GM18519 (cell line): Measurements from ENCODE around the gene TOX2.

ENCODE experiments used
- ATAC-seq: cut with Tn5 transposase; IDR thresholded peaks from one replicate; pipeline ENCODE4 v1.9.1; 2021; ENCODE audit warnings: mild to moderate bottlenecking, moderate library complexity; ENCODE audit not compliant: unreplicated experiment, low FRiP score

The TOX2 gene

DNA sequence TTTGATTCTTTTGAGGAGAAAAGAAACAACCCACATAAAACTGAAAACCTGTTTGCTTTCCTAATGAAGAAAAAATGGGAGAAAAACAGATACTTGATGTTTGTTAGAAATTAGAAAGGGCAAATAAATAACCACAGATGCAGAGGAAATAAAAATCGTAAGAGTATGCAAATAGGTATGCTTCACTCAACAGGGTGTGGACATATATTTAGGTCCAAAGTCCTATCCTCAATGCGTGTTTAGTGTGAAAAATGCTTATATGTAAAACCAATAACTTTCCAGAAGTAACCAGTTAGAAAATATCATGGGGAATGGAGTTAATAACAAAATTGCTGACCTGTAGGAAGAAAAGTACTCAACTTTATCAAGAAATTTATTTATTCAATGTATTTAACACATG lies 135.7 kb downstream of the TOX2 start:
- ATAC-seq = no peak

DNA sequence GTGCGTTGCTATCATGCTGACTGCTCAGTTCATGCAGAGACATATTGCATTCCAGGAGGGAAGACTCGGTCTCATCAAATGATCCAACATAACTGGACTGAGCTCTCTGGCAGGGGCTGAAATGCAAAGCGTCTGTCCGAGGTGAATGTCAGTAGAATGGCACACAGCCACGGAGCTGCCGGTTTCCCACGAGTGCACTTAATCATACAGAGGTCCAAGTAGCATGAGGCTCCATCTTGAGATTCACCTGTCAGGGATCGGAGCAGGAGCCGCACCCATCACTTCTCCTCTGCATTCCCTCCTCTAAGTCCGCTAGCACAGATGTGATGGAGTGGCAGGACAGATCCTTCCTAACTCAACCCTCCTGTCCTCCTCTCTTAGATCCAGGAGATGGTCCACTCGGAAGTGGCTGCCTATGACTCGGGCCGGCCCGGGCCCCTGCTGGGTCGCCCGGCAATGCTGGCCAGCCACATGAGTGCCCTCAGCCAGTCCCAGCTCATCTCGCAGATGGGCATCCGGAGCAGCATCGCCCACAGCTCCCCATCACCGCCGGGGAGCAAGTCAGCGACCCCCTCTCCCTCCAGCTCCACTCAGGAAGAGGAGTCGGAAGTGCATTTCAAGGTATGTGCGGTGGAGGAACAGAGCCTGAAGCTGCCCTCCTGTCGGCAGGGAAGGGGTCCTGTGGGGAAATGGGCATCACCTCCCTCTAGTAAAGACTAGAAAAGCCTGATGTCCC lies 136.4 kb downstream of the TOX2 start:
- no peak for ATAC-seq

GRCh38 chr20:44051661-44052000 lies 137.0 kb downstream of the TOX2 start:
- ATAC-seq = no peak

- no peak for ATAC-seq
Measured at GRCh38 chr20:44052166-44052565, 137.5 kb downstream of the TOX2 start.

DNA sequence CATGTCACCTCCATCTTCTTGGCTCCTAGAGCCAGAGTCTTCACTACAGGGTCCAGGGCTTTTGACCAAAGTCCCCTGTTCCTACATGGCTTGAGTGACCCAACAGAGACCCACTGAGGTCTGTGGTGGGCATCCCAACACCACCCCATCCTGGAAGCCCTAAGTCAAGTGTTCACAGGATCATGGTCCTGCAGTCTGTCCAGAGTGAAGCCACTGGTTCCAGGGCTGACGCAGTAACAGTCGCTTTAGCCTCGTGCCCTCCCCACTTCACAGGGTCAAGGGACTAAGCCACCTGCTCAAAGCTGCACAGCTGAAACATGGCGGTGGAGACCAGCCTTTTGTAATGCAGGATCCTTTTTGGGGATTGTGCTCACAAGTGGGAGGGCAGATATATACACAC lies 138.4 kb downstream of the TOX2 start:
- no peak for ATAC-seq

GRCh38 chr20:44054118-44054517 lies 139.5 kb downstream of the TOX2 start:
- ATAC-seq = no peak

GRCh38 chr20:44054849-44055248 lies 140.2 kb downstream of the TOX2 start:
- no peak for ATAC-seq

- ATAC-seq = no peak
Measured at GRCh38 chr20:44056010-44056698, 141.5 kb downstream of the TOX2 start.

GRCh38 chr20:44057698-44058675 lies 143.3 kb downstream of the TOX2 start:
- ATAC-seq = no peak

- ATAC-seq = no peak
Measured at GRCh38 chr20:44064501-44065400, 150.1 kb downstream of the TOX2 start.

GRCh38 chr20:44065401-44066340 lies 151.0 kb downstream of the TOX2 start:
- no peak for ATAC-seq

DNA sequence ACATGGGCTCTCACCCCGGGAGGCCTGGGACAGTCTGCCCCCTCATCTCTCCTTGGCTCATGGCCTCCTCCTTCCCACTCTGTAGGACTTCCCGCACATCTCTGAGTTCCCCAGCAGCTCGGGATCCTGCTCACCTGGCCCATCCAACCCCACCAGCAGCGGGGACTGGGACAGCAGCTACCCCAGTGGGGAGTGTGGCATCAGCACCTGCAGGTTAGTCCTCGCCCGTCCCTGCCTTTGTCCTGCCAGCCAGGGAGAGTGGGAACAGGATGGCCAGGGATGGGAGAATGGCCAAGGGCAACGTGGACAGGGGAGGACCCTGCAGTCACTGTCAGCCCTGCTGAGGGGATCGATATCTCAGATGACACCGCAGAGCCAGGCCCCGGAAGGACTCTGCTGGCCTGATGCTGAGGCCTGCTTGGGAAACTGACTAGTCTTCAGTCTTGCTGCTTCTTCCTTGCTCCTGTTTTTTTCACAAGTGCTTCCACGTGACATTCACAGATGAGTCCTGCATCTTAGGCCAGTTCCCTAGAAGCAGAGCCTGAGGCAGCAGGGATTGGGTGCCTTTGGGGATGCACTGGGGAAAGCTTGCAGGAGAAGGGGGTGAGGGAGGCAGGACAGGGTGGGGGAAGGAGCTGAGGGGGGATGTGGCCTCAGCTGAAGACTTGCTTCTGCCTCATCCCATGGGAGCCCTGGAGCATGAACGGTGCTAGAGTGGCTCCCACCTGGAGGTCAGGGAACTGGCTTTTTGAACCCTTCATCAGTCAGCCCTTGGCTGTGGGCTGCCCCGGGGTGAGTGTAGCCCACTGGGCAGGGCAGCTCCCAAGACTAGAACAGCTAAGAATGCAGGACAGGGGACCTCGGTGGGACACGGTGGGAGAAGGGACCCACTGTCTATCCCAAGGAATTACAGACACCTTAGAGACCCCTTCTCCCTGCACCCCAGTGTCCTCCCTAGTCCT lies 152.3 kb downstream of the TOX2 start:
- no peak for ATAC-seq

DNA sequence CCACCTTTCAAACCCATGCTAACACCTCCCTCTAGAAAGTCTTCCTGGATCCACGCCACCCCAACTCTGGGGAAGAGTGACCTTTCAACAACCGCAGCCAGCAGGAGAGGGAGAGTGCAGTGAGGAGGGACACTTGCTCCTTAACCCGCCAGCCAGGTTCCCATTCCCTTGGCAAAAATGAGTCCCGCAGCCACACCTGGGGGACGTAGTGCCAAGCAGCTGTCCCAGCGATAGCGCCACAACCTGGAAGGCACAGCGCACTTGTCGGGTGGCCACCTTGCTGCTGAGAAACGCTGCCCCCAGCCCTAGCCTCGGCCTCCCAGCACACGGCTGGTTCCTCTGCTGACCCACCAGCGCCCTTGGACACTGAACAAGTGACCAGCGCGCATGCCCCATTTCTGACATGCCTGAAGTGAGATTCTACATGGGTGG lies 153.0 kb downstream of the TOX2 start:
- no peak for ATAC-seq

DNA sequence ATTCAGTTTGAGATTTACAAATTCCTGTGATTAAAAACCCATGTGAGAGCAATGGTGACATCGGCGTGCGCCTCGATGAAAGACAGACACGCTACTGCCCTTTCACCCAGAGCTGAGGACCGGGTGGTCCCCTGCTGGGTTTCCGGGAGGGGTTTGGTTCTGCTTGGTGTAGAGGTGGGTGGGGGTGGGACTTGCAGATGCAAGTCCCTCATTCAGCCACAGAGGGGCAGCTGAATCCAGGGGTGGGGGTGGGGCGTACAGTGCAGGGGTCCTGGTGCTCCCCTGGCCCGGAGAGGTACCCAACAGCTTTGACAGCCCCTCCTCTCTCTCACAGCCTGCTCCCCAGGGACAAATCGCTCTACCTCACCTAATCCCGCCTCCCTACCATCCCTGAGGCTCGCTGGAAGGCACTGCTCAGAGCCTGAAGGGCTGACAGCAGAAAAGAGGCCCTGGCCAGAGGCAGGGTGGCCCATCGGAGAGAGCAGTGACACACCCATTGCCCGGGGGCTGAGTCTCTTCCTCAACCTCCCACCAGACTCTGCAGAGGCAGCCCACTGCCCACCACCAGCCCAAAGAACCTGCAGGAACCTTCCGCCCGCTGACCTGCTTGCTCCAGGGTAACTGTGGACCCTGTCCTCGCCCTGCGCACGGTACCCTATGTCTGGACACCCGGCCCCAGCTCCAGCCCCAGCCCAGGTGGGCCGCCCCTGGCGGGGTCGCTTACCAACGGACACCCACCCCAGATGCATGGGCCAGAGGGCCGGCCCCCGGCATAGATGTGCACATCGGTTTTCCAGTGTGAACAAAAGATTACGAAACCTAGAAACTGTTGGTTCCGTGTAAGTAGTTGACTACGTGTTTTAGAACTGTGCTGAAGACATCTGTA lies 153.9 kb downstream of the TOX2 start:
- ATAC-seq = no peak

DNA sequence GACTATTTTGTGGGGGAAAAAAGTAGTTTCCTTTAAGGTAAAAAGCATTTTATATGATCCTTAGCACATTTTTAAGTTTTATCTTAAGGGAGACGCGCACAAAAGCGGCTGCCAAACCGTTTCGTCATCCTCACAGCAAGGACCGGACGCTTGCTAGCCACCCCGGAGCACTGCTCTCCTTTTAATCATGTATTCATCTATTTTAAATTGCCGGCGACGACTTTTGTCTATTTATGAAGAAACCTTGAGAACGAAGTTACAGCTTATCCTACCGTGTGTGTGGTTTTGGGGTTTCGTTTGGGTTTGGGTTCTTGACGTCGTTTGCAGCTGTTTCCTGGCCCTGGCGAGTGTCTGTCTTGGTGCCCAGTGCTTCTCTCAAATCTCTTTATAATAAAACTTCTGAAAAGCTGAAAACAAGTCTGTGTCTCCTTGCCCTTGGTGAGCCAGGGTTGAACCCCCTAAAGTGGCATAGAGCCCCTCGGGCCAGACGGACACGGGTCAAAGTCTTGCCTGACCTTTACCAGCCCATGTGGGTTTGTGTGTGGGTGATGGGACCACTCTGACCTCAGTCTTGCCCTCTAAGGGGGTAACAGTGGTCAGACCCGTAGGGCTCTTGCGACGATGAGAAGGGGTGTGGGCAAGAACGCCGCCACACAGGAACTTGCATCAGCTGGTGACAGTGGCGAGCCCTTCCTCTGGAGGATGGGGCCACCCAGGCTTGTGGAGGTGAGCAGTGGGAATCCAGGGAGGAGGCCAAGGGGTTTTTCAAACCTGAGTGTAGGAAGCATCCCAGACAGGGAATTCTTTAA lies 154.8 kb downstream of the TOX2 start:
- ATAC-seq = no peak
